NCI-H1092 treated with DMSO at 0.1 percent for 48 hours (cell line): ENCODE results near the gene TNFAIP8L2.
"Not testable (repeated sequence)": the region's sequence is repeated elsewhere in the genome, so short reads cannot be mapped to it uniquely, and the experiment has no call there.

Experiments
- DNase-seq: peaks from one replicate; lab custom pipeline; 2025; lab: John Stamatoyannopoulos, UW

Gene TNFAIP8L2

GRCh38 chr1:151189637-151190445, 33.4 kb downstream of the TNFAIP8L2 start, which contains the start of gene VPS72:
TSS of gene VPS72 (minus strand) at chr1:151190197. CDS start at chr1:151190121, 76 bp downstream.
- peak; percentile 97 for DNase-seq

DNA sequence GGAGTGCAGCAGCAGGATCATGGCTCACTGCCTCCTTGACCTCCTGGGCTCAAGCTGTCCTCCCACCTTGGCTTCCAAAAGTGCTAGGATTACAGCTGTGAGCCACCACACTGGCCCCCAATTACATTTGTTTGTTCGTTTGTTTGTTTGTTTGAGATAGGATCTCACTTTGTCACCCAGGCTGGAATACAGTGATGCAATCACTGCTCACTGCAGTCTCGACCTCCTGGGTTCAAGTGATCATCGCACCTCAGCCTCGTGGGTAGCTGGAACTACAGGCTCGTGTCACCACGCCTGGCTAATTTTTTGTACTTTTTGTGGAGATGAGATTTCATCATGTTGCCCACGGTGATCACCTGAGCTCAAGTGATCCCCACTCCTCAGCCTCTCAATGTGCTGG, 35.6 kb downstream of the TNFAIP8L2 start:
- DNase-seq, result no peak

DNA sequence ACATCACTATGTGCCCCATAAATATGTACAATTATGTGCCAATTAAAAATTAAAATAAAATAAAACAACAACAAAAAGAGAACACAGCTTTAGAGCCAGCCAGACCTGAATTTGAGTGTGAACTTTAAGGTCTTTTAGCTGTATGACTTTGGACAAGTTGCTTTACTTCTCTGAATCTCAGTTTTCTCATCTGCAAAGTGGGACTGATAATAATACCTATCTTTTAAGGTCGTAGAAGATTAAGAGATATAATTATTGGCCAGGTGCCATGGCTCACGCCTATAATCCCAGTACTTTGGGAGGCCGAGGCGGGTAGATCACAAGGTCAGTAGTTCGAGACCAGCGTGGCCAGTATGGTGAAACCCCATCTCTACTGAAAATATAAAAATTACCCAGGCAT, 36.9 kb downstream of the TNFAIP8L2 start:
- DNase-seq, result no peak

GRCh38 chr1:151193856-151194255, 37.4 kb downstream of the TNFAIP8L2 start:
- DNase-seq, result no peak

- DNase-seq, result not testable (repeated sequence)
Measured at GRCh38 chr1:151194894-151195594, 38.6 kb downstream of the TNFAIP8L2 start.

- peak; percentile 82 for DNase-seq
Measured at GRCh38 chr1:151196292-151196800, 39.9 kb downstream of the TNFAIP8L2 start.

DNA sequence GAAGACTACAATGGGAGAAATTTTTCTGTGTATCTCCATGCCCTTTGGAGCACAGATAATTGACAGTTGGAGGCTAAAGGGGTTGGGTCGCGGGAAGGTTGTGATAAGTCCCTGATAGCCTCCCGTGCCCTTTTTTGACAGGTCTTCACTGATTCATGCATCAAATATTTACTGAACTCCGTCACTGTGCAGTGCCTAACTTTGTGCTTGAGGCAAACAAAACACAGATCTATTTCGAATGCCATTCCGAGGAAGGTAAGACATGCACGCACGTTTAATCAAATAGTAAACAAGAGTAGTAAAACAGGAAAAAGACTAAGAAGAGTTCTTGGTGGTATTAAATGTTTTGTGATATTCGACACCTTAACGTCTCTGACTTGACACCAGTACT, 41.4 kb downstream of the TNFAIP8L2 start:
- DNase-seq, result peak; percentile 62

- DNase-seq, result peak; percentile 99
Measured at GRCh38 chr1:151198254-151199127, 42.0 kb downstream of the TNFAIP8L2 start, which contains the start of gene PIP5K1A. TSS of gene PIP5K1A (plus strand) at chr1:151198552. CDS start at chr1:151198997, 445 bp downstream.

GRCh38 chr1:151199873-151200581, 43.6 kb downstream of the TNFAIP8L2 start:
- no peak for DNase-seq

DNA sequence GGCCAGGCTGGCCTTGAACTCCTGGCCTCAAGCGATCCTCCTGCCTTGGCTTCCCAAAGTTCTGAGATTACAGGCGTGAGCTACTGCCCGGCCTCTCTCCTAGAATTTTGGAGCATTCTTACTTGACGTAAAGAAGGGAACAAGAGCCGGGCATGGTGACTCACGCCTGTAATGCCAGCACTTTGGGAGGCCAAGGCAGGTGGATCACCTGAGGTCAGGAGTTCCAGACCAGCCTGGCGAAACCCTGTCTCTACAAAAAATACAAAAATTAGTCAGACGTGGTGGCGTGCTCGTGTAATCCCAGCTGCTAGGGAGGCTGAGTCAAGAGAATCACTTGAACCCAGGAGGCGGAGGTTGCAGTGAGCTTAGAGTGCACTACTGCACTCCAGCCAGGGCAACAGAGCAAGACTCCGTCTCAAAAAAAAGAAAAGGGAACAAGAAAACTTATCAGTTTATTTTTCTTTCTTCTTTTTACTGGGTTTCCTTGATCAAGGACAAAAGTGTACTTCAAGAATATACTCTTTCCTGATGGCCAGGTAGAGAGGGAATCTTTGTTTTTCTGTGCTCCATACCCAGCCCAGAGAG, 49.0 kb downstream of the TNFAIP8L2 start:
- not testable (repeated sequence) for DNase-seq
